Muscle of arm (tissue), 12 donors: ENCODE measurements around the gene NFIX. TPM values are rescaled to one million over a fixed set of nuclear protein-coding genes. Genes with fewer than 3 reads are reported as not detected.

Source experiments
- DNase-seq: peaks from one replicate; pipeline ENCODE4 v3.0.0-alpha.2; 2013
- polyA plus RNA-seq, 12 donors: library from polyadenylated mRNA; unstranded; fragments of 120-200 nt; gene quantifications; one replicate each; pipeline ENCODE4 v1.2.1, GENCODE V29; 2013; ENCODE audit not compliant: insufficient read length in 12 of 12

The NFIX gene
- polyA plus RNA-seq, 12 donors = 73.2 to 280 (median 105) TPM

- peak; percentile 74 for DNase-seq
Measured at GRCh38 chr19:13053238-13053637, 58.0 kb downstream of the NFIX start.

- peak; percentile 78 for DNase-seq
Measured at GRCh38 chr19:13053761-13054625, 58.7 kb downstream of the NFIX start.

GRCh38 chr19:13054626-13055212, 59.4 kb downstream of the NFIX start:
- peak; percentile 87 for DNase-seq

GRCh38 chr19:13055213-13056051, 60.2 kb downstream of the NFIX start:
- peak; percentile 87 for DNase-seq

- peak; percentile 66 for DNase-seq
Measured at GRCh38 chr19:13056052-13056660, 60.9 kb downstream of the NFIX start.

- no peak for DNase-seq
Measured at GRCh38 chr19:13057147-13057572, 61.9 kb downstream of the NFIX start.

- no peak for DNase-seq
Measured at GRCh38 chr19:13057744-13058143, 62.5 kb downstream of the NFIX start.

GRCh38 chr19:13058951-13059660, 63.8 kb downstream of the NFIX start:
- peak; percentile 70 for DNase-seq

- DNase-seq = no peak
Measured at GRCh38 chr19:13060233-13060963, 65.1 kb downstream of the NFIX start.

- peak; percentile 90 for DNase-seq
Measured at GRCh38 chr19:13060964-13061927, 66.0 kb downstream of the NFIX start.

- DNase-seq = no peak
Measured at GRCh38 chr19:13062317-13062716, 67.0 kb downstream of the NFIX start.

GRCh38 chr19:13063461-13064091, 68.3 kb downstream of the NFIX start:
- DNase-seq = no peak

GRCh38 chr19:13064092-13064489, 68.8 kb downstream of the NFIX start:
- no peak for DNase-seq

- DNase-seq = no peak
Measured at GRCh38 chr19:13066226-13066625, 71.0 kb downstream of the NFIX start.

- DNase-seq = no peak
Measured at GRCh38 chr19:13066933-13067807, 71.9 kb downstream of the NFIX start.

- DNase-seq = no peak
Measured at GRCh38 chr19:13068085-13068846, 73.0 kb downstream of the NFIX start.
